IMR-90 (cell line): ENCODE results near the gene GPR33.

Source experiments
- CEBPB ChIP-seq: IDR thresholded peaks from 2 replicates; pipeline ENCODE4 v1.6.1; 2012; ENCODE audit warnings: low read depth, low read length, improper control_type of control experiment
- CTCF ChIP-seq: conservative IDR thresholded peaks from 2 replicates; pipeline ENCODE4 v1.5.1; 2012; ENCODE audit warnings: mild to moderate bottlenecking, low read depth, low read length, improper control_type of control experiment
- POLR2A ChIP-seq: IDR thresholded peaks from 2 replicates; pipeline ENCODE4 v1.6.1; 2012; ENCODE audit warnings: mild to moderate bottlenecking, low read depth, low read length
- RAD21 ChIP-seq: IDR thresholded peaks from 2 replicates; pipeline ENCODE4 v1.6.1; 2012; ENCODE audit warnings: low read length, improper control_type of control experiment
- SMC3 ChIP-seq: fragments of 150-350 bp; IDR thresholded peaks from 2 replicates; pipeline ENCODE4 v1.6.1; 2016; ENCODE audit warnings: low read depth, mild to moderate bottlenecking, antibody characterized with exemption, low read length, moderate library complexity

- no peak for TF ChIP-seq RAD21
- TF ChIP-seq CEBPB = no peak
- TF ChIP-seq CTCF = no peak
- TF ChIP-seq SMC3 = no peak
- TF ChIP-seq POLR2A = no peak
Observed at GRCh38 chr14:31466554-31466953, 21.3 kb downstream of the GPR33 start.
